ENCODE measurements around the gene HLA-E. TPM values are rescaled to one million over a fixed set of nuclear protein-coding genes. Genes with fewer than 3 reads are reported as not detected.
A peak's percentile ranks its signal among the peaks of the same experiment; 100 is the strongest.

Gene HLA-E
- total and polyA plus RNA-seq, 2 of the 13 experiments (the other 11 are each of a cell fraction or from before 2014, with no cell fraction given), result 45.2 to 90.4 TPM

DNA sequence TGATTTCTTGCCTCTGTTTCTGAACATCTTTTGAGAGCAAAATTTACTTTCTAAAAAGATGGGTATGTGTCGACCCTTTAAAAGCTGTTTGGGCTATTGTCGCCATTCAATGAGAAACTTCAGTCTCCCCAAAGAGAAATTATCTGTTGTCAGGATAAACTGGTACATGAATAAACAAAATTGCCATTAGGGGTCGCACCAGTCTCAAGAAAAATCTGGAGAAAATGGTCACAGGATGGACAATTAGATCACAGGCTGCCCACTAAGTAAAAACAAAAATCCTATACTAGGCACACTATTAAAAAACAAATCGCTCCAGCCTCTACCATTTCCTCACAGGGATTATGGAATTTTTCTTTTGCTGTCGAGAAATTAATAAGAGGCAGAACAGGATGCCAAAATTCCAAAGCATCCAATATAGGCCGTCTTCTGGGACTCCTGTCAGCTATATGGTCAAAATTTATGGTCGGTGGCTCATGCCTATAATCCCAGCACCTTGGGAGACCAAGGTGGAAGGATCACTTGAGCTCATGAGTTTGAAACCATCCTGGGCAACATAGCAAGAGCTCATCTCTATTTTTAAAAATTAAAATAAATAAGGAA lies 5.5 kb upstream of the HLA-E start (continued):
- TF ChIP-seq ZNF501 (CRISPR knock-in tag; IDR thresholded peaks at IDR 0.05), result no peak

DNA sequence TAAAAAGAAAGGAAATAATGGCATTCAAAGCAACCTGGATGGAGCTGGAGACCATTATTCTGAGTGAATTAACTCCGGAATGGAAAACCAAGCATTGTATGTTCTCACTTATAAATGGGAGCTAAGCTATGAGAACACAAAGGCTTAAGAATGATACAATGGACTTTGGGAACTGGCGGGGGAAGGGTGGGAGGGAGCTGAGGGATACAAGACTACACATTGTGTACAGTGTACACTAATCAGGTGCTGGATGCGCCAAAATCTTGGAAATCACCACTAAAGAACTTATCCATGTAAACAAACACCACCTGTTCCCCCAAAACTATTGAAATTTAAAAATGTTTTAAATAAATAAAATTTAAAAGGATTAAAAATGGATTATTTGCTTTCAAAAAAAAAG lies 4.1 kb upstream of the HLA-E start:
- Histone ChIP-seq H3K27me3 (ENCODE audit: control insufficient read depth in 1 of 2, insufficient read depth in 2 of 2, low read length in 2 of 2) (peaks cover 0 to 18% of the 10 kb centered on the region in 2 experiments; a peak in 3 of 5 replicates), H4K20me1 (ENCODE audit: insufficient read depth, low read length) (no peaks in the 10 kb centered on the region), H3K27ac (ENCODE audit: extremely low read length, insufficient read depth, low read length) (no peak overlapping the region), H3K4me2 (ENCODE audit: low read depth, low read length) (no peak overlapping the region), H3K79me2 (ENCODE audit: insufficient read depth, low read length) (no peaks in the 10 kb centered on the region), H2AFZ (ENCODE audit: low read length) (no peak overlapping the region), H3K9ac (ENCODE audit: insufficient read depth, low read depth, low read length) (no peak overlapping the region), H3K4me1 (ENCODE audit: insufficient read depth, low read length) (peaks cover 32% of the 10 kb centered on the region), H3K4me3 (replicated peaks in 1 of 3; ENCODE audit: insufficient read depth in 1 of 3, low read depth in 2 of 3, low read length in 3 of 3) (no peak overlapping the region), H3K36me3 (replicated peaks in 1 of 2; ENCODE audit: control insufficient read depth in 1 of 2, insufficient read depth in 2 of 2, low read length in 2 of 2) (no peaks in the 10 kb centered on the region; a peak in 1 of 5 replicates), H3K9me3 (ENCODE audit: low read length) (no peaks in the 10 kb centered on the region)
- peak; percentile 52 for DNase-seq (ENCODE audit: low spot score)
- WGBS (ENCODE audit: low lambda C conversion rate), result 5% methylated on average over 3 of the region's 3 CpGs
- FAIRE-seq, result peak; percentile 60
- in situ Hi-C loops (cut with HindIII; ENCODE audit: extremely low pct_ligation_motif_present, low pct_unique_long_range_greater_than_20kb), result loop anchor here (10.0 kb wide), 1 partner anchor 240 kb away; the partner anchor contains the start of gene TUBB
- POLR2A ChIA-PET, result interaction anchor here (0.6 to 1.8 kb wide), 7 partner anchors 36 to 130 kb away, joined by 3 to 6 read pairs (median 4); no protein-coding TSS in a partner anchor
- ATAC-seq, result no peak
- no TSS peak for BruUV-seq (replicated peaks)
- CTCF ChIA-PET (ENCODE audit: low intra/inter-chr PET ratio, low total read pairs), result interaction anchor here (5.2 to 6.0 kb wide), 2 partner anchors 46 to 58 kb away, joined by 72 to 110 read pairs; no protein-coding TSS in a partner anchor
- intact Hi-C loops (cut with micrococcal nuclease; ENCODE audit: unreplicated experiment), result no loop called here
- TF ChIP-seq BCL6 (CRISPR knock-in tag; IDR thresholded peaks at IDR 0.05), result peak; percentile 87
- TF ChIP-seq TFAP4 (IDR thresholded peaks at IDR 0.05; ENCODE audit: borderline replicate concordance, low read depth), result 0 out of 2 replicates have a peak, but pooled peaks have one; percentile 11
- TF ChIP-seq, protein P1, sequence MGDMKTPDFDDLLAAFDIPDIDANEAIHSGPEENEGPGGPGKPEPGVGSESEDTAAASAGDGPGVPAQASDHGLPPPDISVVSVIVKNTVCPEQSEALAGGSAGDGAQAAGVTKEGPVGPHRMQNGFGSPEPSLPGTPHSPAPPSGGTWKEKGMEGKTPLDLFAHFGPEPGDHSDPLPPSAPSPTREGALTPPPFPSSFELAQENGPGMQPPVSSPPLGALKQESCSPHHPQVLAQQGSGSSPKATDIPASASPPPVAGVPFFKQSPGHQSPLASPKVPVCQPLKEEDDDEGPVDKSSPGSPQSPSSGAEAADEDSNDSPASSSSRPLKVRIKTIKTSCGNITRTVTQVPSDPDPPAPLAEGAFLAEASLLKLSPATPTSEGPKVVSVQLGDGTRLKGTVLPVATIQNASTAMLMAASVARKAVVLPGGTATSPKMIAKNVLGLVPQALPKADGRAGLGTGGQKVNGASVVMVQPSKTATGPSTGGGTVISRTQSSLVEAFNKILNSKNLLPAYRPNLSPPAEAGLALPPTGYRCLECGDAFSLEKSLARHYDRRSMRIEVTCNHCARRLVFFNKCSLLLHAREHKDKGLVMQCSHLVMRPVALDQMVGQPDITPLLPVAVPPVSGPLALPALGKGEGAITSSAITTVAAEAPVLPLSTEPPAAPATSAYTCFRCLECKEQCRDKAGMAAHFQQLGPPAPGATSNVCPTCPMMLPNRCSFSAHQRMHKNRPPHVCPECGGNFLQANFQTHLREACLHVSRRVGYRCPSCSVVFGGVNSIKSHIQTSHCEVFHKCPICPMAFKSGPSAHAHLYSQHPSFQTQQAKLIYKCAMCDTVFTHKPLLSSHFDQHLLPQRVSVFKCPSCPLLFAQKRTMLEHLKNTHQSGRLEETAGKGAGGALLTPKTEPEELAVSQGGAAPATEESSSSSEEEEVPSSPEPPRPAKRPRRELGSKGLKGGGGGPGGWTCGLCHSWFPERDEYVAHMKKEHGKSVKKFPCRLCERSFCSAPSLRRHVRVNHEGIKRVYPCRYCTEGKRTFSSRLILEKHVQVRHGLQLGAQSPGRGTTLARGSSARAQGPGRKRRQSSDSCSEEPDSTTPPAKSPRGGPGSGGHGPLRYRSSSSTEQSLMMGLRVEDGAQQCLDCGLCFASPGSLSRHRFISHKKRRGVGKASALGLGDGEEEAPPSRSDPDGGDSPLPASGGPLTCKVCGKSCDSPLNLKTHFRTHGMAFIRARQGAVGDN (CRISPR knock-in tag; IDR thresholded peaks at IDR 0.05), result no peak
- peak; percentile 35 for TF ChIP-seq HNF4A (CRISPR knock-in tag; IDR thresholded peaks at IDR 0.05)
- TF ChIP-seq SOX6 (IDR thresholded peaks at IDR 0.05), result no peak
- TF ChIP-seq SOX6 (CRISPR knock-in tag; IDR thresholded peaks at IDR 0.05), result peak; percentile 18; the same call in 1 of the 2 replicates
- TF ChIP-seq SOX5 (CRISPR knock-in tag; IDR thresholded peaks at IDR 0.05; ENCODE audit: borderline replicate concordance), result peak; percentile 43; the same call in 1 of the 2 replicates
- no peak for TF ChIP-seq MTA1 (CRISPR knock-in tag; IDR thresholded peaks at IDR 0.05; ENCODE audit: borderline replicate concordance)
- peak; percentile 33; the same call in 1 of the 2 replicates for TF ChIP-seq FOXA3 (CRISPR knock-in tag; IDR thresholded peaks at IDR 0.05)
- TF ChIP-seq ZNF281 (CRISPR knock-in tag; IDR thresholded peaks at IDR 0.05; ENCODE audit: borderline replicate concordance), result peak; percentile 26; the same call in 1 of the 2 replicates
- TF ChIP-seq SOX13 (IDR thresholded peaks at IDR 0.05), result no peak
- peak in 1 of 2 experiments; percentile 40; a peak in 1 of 4 replicates for TF ChIP-seq SOX13 (CRISPR knock-in tag; conservative IDR thresholded peaks at IDR 0.05 in 1 of 2, IDR thresholded peaks at IDR 0.05 in 1 of 2)
- no peak for TF ChIP-seq FOXA1 (IDR thresholded peaks at IDR 0.05)
- 0 out of 2 replicates have a peak, but pooled peaks have one; percentile 20 for TF ChIP-seq FOXA1 (CRISPR knock-in tag; IDR thresholded peaks at IDR 0.05)
